ENCODE results near the gene RNF130.

DNA sequence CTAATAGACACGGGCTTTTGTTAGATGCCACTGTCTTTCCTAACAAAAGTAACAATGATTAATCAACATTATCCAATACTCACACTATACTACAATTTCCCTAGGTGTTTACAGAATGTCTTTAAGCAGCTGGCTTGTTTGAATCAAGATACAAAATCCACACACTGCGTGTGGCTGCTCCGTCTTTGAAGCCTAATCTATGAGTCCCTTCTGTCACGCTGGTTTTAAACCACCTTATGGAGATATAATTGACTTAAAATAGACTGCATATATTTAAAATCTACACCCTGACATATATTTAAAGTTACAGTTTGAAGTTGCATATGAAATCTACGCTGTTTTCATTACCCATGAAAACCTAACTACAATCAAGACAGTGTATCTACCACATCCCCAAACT is 89.9 kb downstream of the RNF130 start:
- TF ChIP-seq, protein P1, sequence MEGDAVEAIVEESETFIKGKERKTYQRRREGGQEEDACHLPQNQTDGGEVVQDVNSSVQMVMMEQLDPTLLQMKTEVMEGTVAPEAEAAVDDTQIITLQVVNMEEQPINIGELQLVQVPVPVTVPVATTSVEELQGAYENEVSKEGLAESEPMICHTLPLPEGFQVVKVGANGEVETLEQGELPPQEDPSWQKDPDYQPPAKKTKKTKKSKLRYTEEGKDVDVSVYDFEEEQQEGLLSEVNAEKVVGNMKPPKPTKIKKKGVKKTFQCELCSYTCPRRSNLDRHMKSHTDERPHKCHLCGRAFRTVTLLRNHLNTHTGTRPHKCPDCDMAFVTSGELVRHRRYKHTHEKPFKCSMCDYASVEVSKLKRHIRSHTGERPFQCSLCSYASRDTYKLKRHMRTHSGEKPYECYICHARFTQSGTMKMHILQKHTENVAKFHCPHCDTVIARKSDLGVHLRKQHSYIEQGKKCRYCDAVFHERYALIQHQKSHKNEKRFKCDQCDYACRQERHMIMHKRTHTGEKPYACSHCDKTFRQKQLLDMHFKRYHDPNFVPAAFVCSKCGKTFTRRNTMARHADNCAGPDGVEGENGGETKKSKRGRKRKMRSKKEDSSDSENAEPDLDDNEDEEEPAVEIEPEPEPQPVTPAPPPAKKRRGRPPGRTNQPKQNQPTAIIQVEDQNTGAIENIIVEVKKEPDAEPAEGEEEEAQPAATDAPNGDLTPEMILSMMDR (conservative IDR thresholded peaks at IDR 0.05 in 1 of 2, IDR thresholded peaks at IDR 0.05 in 1 of 2; ENCODE audit: low read depth in 1 of 2, low read length in 2 of 2) = no peak
- TF ChIP-seq EZH2 (IDR thresholded peaks at IDR 0.05; ENCODE audit: low read length, missing control alignments) = no peak

All from fibroblast of lung (primary cell).